Hepatocyte (in vitro differentiated cells): Measurements from ENCODE around the gene TBC1D22B.

Experiments used
- EZH2phosphoT487 ChIP-seq: fragments of 200-600 bp; sonication (generic); IDR thresholded peaks from one replicate; pipeline ENCODE4 v1.6.1; 2018; ENCODE audit warnings: antibody characterized with exemption, mild to moderate bottlenecking, low read depth, moderate library complexity; ENCODE audit not compliant: unreplicated experiment, severe bottlenecking
- TF ChIP-seq, protein P1 (sequence below): fragments of 200-600 bp; sonication (generic); IDR thresholded peaks from 2 replicates; pipeline ENCODE4 v1.5.1; 2016; ENCODE audit warnings: antibody characterized with exemption, mild to moderate bottlenecking; ENCODE audit not compliant: poor library complexity

DNA sequence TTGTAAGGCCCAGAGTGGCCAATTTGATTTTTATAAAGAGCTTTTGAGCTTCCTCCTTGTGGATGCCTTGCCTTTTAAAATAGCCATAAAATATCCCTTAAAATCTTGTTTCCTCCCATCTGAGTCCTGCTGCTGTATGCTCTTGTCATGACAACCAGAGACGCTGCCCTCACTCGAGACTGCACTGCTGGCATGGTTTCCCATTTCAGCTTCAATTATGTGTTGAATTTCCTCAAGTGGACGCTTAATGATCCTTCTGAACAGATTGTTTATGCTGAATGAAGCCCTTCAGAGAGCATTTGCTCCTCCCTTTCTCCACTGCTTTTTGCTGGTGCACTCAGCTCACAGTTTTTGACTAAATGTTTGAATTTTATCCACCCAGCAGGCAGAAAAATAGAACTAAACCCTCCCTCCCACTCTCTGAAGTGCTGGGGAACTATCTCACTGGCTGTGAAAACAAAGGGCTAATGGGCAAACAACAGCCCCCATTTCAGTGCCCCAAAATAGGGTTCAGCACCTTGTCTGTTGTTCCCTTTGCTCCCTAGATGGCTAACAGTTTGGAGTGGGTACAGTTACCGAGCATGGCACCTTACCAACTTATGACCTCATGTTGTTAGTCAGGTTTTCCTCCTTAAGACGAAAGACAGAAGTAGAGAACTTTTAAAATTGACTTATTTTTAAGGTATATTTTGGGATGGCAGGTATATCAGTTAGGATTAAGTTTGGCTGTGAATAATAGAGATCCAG, 50.7 kb downstream of the TBC1D22B start:
- no peak for TF ChIP-seq EZH2phosphoT487
- TF ChIP-seq, protein P1, sequence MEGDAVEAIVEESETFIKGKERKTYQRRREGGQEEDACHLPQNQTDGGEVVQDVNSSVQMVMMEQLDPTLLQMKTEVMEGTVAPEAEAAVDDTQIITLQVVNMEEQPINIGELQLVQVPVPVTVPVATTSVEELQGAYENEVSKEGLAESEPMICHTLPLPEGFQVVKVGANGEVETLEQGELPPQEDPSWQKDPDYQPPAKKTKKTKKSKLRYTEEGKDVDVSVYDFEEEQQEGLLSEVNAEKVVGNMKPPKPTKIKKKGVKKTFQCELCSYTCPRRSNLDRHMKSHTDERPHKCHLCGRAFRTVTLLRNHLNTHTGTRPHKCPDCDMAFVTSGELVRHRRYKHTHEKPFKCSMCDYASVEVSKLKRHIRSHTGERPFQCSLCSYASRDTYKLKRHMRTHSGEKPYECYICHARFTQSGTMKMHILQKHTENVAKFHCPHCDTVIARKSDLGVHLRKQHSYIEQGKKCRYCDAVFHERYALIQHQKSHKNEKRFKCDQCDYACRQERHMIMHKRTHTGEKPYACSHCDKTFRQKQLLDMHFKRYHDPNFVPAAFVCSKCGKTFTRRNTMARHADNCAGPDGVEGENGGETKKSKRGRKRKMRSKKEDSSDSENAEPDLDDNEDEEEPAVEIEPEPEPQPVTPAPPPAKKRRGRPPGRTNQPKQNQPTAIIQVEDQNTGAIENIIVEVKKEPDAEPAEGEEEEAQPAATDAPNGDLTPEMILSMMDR, result no peak
